Activated CD8-positive, alpha-beta T cell treated with anti-CD3 and anti-CD28 coated beads for 36 hours (primary cell): Measurements from ENCODE around the gene MRPS17. TPM values are rescaled to one million over a fixed set of nuclear protein-coding genes. Genes with fewer than 3 reads are reported as not detected.

Experiments used
- ATAC-seq: fragments of 200-7000 bp; cut with Tn5 transposase; one replicate; pipeline ENCODE4 v1.10.0; 2021; ENCODE audit warnings: mild to moderate bottlenecking, moderate library complexity
- CTCF ChIA-PET: fragments of 350-600 bp; sonication (Branson Sonifier 250); formaldehyde crosslinking; loops from one replicate; lab custom pipeline; 2021; ENCODE audit warnings: antibody characterized with exemption; lab: Charles Lee
- POLR2A ChIA-PET: fragments of 350-600 bp; sonication (Branson Sonifier 250); formaldehyde crosslinking; loops from one replicate; lab custom pipeline; 2021; ENCODE audit warnings: antibody characterized with exemption; lab: Charles Lee
- DNase-seq: peaks from one replicate; pipeline ENCODE4 v3.0.0-alpha.2; 2020
- H3K27ac Mint-ChIP-seq: one replicate; pipeline ENCODE4 v1.8.0; 2021; ENCODE audit warnings: mild to moderate bottlenecking, mixed read lengths
- H3K27me3 Mint-ChIP-seq: one replicate; pipeline ENCODE4 v1.8.0; 2021; ENCODE audit warnings: mixed read lengths
- H3K36me3 Mint-ChIP-seq: one replicate; pipeline ENCODE4 v1.8.0; 2021; ENCODE audit warnings: low read depth, mixed read lengths
- H3K4me1 Mint-ChIP-seq: one replicate; pipeline ENCODE4 v1.8.0; 2021; ENCODE audit warnings: low read depth, mixed read lengths
- H3K4me3 Mint-ChIP-seq: one replicate; pipeline ENCODE4 v1.8.0; 2021; ENCODE audit warnings: mild to moderate bottlenecking, moderate library complexity, mixed read lengths
- H3K9me3 Mint-ChIP-seq: one replicate; pipeline ENCODE4 v1.8.0; 2021; ENCODE audit warnings: mixed read lengths
- CTCF ChIP-seq: fragments of 200-600 bp; IDR thresholded peaks from one replicate; pipeline ENCODE4 v1.8.0; 2022; ENCODE audit warnings: antibody characterized with exemption, mild to moderate bottlenecking
- intact Hi-C: fragments of 100-400 bp; cut with micrococcal nuclease; formaldehyde crosslinking; loops from one replicate; pipeline ENCODE4 v1.10.0; 2022
- total RNA-seq, 2 experiments: library from RNA; stranded (reverse); gene quantifications; one replicate each; pipeline ENCODE4 v1.2.3, GENCODE V29; 2021

MRPS17 gene
- total RNA-seq, 2 experiments from 2014 or later = 28.2 to 29.1 TPM

GRCh38 chr7:55953707-55954475 is 2.2 kb downstream of the MRPS17 start:
- POLR2A ChIA-PET = no interaction called here
- Mint-ChIP-seq H3K9me3 (no peaks in the 10 kb centered on the region), H3K36me3 (peaks cover 34% of the 10 kb centered on the region), H3K27ac (peak overlapping the region; percentile 35), H3K4me1 (peaks cover 17% of the 10 kb centered on the region), H3K4me3 (peak overlapping the region; percentile 93), H3K27me3 (no peaks in the 10 kb centered on the region)
- ATAC-seq = no peak
- no peak for TF ChIP-seq CTCF
- CTCF ChIA-PET = interaction anchor here (2.7 kb wide), 1 partner anchor 10 kb away, joined by 12 read pairs; the partner anchor contains the start of gene NIPSNAP2
- DNase-seq = no peak
- intact Hi-C loops = no loop called here

GRCh38 chr7:55957190-55957589 is 5.5 kb downstream of the MRPS17 start:
- intact Hi-C loops = no loop called here

GRCh38 chr7:55962014-55962413 is 10.3 kb downstream of the MRPS17 start:
- ChIA-PET CTCF (interaction anchor here (1.2 kb wide), 1 partner anchor 320 kb away, joined by 6 read pairs; no protein-coding TSS in a partner anchor), POLR2A (interaction anchor here (0.7 kb wide), 1 partner anchor 376 kb away, joined by 3 read pairs; no protein-coding TSS in a partner anchor)
- Mint-ChIP-seq H3K27ac (no peak overlapping the region), H3K9me3 (no peaks in the 10 kb centered on the region), H3K4me1 (peaks cover 22% of the 10 kb centered on the region), H3K36me3 (peaks cover 22% of the 10 kb centered on the region), H3K4me3 (no peak overlapping the region), H3K27me3 (no peaks in the 10 kb centered on the region)
- DNase-seq (no peak), ATAC-seq (no peak)
- intact Hi-C loops = loop anchor here (5.0 kb wide), 1 partner anchor 320 kb away; no protein-coding TSS in a partner anchor
- no peak for TF ChIP-seq CTCF

More at GRCh38 chr7:55957190-55957589, 5.5 kb downstream of the MRPS17 start:
- no peaks in the 10 kb centered on the region for H3K9me3 Mint-ChIP-seq
- peaks cover 15% of the 10 kb centered on the region for H3K4me1 Mint-ChIP-seq
- ATAC-seq = no peak
- DNase-seq = no peak
- no peak for TF ChIP-seq CTCF
- no peak overlapping the region for H3K27ac Mint-ChIP-seq
- POLR2A ChIA-PET = interaction anchor here (1.2 kb wide), 1 partner anchor 8 kb away, joined by 3 read pairs; no protein-coding TSS in a partner anchor
- no peaks in the 10 kb centered on the region for H3K27me3 Mint-ChIP-seq
- H3K4me3 Mint-ChIP-seq = no peak overlapping the region
- peaks cover 37% of the 10 kb centered on the region for H3K36me3 Mint-ChIP-seq
- CTCF ChIA-PET = no interaction called here

GRCh38 chr7:55963584-55964168 is 12.0 kb downstream of the MRPS17 start:
- no peaks in the 10 kb centered on the region for H3K9me3 Mint-ChIP-seq
- intact Hi-C loops = loop anchor here (5.0 kb wide), 1 partner anchor 321 kb away; no protein-coding TSS in a partner anchor
- TF ChIP-seq CTCF = no peak
- ATAC-seq (no peak), DNase-seq (no peak)
- H3K27ac Mint-ChIP-seq = peak overlapping the region; percentile 76
- H3K4me1 Mint-ChIP-seq = peaks cover 28% of the 10 kb centered on the region
- POLR2A ChIA-PET = interaction anchor here (0.6 to 0.9 kb wide), 3 partner anchors 17 to 1897 kb away, joined by 3 to 4 read pairs (median 3); no protein-coding TSS in a partner anchor
- no peaks in the 10 kb centered on the region for H3K27me3 Mint-ChIP-seq
- peak overlapping the region; percentile 69 for H3K4me3 Mint-ChIP-seq
- CTCF ChIA-PET = interaction anchor here (0.5 to 1.7 kb wide), 14 partner anchors 9 to 490 kb away, joined by 3 to 12 read pairs (median 4); partner anchors contain the start of gene MRPS17
- H3K36me3 Mint-ChIP-seq = peaks cover 20% of the 10 kb centered on the region
